Esophagus muscularis mucosa (tissue), 3 donors: Measurements from ENCODE around the gene PRELID3B.
A peak's percentile ranks its signal among the peaks of the same experiment; 100 is the strongest.

ENCODE experiments used
- CTCF ChIP-seq, 3 experiments: fragments of 200-600 bp in 2 of 3; fragments of 450-650 bp in 1 of 3; sonication (generic) in 2 of 3; IDR thresholded peaks; one replicate each; pipeline ENCODE4 v1.5.1; 2017 to 2019; ENCODE audit warnings: antibody characterized with exemption in 3 of 3, mild to moderate bottlenecking in 2 of 3, moderate library complexity in 1 of 3
- POLR2A ChIP-seq: fragments of 450-650 bp; IDR thresholded peaks from one replicate; pipeline ENCODE4 v1.6.1; 2017; ENCODE audit warnings: antibody characterized with exemption, moderate library complexity, mild to moderate bottlenecking, low read depth
- POLR2AphosphoS5 ChIP-seq, 2 donors: sonication (generic); formaldehyde crosslinking; IDR thresholded peaks; one replicate each; pipeline ENCODE4 v1.6.1; 2017; ENCODE audit warnings: antibody characterized with exemption in 2 of 2

- TF ChIP-seq CTCF (IDR thresholded peaks at IDR 0.05) (no peak), POLR2A (peak; percentile 49), POLR2AphosphoS5 (IDR thresholded peaks at IDR 0.05) (peak in 1 of 2 donors; percentile 85)
These were observed at the start of gene PRELID3B for GRCh38 chr20:59042151-59042795.
